Measurements from ENCODE around the gene DCLK1. TPM values are rescaled to one million over a fixed set of nuclear protein-coding genes. Genes with fewer than 3 reads are reported as not detected.
"Not testable (repeated sequence)": the region's sequence is repeated elsewhere in the genome, so short reads cannot be mapped to it uniquely, and the experiment has no call there.

Gene DCLK1
- total RNA-seq, 4 donors from 2014 or later = 4.4 to 102 (median 13.3) TPM

DNA sequence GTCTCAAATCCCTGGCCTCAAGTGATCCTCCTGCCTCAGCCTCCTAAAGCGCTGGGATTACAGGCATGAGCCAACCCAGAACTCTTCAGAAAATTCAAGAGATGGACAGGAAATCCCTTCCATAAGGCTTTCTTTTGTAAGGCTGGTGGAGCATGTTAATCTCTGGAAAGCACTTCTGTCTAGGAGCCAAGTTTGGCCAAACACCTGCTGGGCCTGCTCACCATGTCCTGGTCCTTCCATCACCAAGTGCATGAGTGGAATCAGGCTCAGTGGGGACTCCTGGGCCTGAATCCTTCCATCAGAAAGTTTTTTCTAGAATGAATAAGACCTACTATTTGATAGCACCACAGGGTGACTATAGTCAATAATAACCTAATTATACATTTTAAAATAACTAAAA, 148.0 kb downstream of the DCLK1 start:
- no peaks in the 10 kb centered on the region for H3K9me3 ChIP-seq
- no peaks in the 10 kb centered on the region for H3K36me3 ChIP-seq
- no peaks in the 10 kb centered on the region for H3K27me3 ChIP-seq
- no peak for DNase-seq
- intact Hi-C loops (cut with DNase I; ENCODE audit: low total_unique reads) = no loop called here
- H3K4me1 ChIP-seq = peaks cover 0 to 4% of the 10 kb centered on the region in 2 donors
- no peak overlapping the region for H3K4me3 ChIP-seq
- H3K27ac ChIP-seq = no peak overlapping the region
- TF ChIP-seq POLR2A (IDR thresholded peaks at IDR 0.05) = no peak
- TF ChIP-seq, protein P1, sequence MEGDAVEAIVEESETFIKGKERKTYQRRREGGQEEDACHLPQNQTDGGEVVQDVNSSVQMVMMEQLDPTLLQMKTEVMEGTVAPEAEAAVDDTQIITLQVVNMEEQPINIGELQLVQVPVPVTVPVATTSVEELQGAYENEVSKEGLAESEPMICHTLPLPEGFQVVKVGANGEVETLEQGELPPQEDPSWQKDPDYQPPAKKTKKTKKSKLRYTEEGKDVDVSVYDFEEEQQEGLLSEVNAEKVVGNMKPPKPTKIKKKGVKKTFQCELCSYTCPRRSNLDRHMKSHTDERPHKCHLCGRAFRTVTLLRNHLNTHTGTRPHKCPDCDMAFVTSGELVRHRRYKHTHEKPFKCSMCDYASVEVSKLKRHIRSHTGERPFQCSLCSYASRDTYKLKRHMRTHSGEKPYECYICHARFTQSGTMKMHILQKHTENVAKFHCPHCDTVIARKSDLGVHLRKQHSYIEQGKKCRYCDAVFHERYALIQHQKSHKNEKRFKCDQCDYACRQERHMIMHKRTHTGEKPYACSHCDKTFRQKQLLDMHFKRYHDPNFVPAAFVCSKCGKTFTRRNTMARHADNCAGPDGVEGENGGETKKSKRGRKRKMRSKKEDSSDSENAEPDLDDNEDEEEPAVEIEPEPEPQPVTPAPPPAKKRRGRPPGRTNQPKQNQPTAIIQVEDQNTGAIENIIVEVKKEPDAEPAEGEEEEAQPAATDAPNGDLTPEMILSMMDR (IDR thresholded peaks at IDR 0.05) = no peak

DNA sequence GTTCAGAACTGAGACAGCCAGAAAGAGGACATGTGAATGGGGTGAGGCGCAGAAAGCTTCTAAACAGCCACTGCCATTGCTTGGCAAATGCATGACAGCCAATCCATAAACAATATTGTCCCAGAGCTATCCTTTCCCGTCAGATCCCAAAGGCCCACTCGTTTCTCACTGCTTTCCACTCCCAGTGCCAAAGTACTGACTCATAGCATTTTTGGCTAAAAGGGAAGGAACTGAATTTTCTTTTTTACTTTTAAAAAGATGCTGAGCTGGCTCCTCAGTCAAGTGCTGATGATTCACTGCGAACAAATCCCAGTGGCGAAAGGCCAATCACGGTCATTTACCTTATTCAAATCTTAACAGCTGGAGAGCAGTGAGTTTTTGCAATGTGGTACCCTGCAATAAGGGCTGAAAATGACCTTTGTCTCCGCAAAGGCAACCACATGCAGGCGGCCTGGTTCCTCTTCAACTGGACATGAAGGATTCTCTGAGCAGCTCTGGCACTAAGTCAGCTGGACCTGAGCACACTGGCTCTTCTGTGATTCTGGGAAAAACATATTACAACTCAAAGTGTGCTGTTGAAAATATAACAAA, 151.7 kb downstream of the DCLK1 start:
- TF ChIP-seq, protein P1 (IDR thresholded peaks at IDR 0.05) = no peak
- no peak for TF ChIP-seq POLR2A (IDR thresholded peaks at IDR 0.05)
- H3K27ac ChIP-seq = peak overlapping the region; percentile 77 to 80
- DNase-seq = peak; percentile 83 to 84
- no peak overlapping the region for H3K4me3 ChIP-seq
- no peaks in the 10 kb centered on the region for H3K27me3 ChIP-seq
- peaks cover 0 to 4% of the 10 kb centered on the region in 2 donors for H3K4me1 ChIP-seq
- no peaks in the 10 kb centered on the region for H3K36me3 ChIP-seq
- intact Hi-C loops (cut with DNase I; ENCODE audit: low total_unique reads) = loop anchor here (5.0 kb wide), 1 partner anchor 298 kb away; no protein-coding TSS in a partner anchor
- H3K9me3 ChIP-seq = no peaks in the 10 kb centered on the region

DNA sequence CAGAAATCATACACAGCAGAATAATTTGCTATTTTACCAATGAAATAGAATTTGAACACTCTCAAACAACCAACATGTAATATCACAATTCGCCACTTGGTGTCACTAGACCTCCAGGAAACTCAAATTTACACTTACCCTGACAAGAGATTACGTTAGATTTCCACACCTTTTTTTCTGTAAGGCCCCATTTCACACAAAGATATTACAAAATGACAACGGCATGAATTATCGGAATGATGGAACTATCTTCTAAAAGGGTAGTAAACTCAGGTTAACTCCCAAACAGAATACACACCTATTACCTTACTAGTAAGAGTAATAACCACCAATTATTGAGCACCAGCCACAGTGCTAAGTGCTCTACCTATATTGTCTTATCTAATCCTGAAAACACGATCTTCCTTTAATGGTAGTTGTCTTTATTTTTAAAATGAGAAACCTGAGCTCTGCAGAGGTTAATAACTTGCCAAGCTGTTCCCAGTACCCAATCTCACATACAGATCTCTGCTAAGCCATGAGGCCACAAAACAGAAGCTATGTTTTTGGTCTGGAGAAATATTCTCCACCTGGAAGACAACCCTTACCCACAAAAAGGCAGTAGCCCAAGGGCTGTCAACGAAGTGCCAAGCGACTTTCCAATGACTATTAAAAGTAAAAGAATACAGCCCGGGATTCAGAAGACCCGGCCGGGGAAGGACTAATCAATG, 152.4 kb downstream of the DCLK1 start:
- H3K27ac ChIP-seq = peak overlapping the region; percentile 77 to 80
- no peak overlapping the region for H3K4me3 ChIP-seq
- H3K27me3 ChIP-seq = no peaks in the 10 kb centered on the region
- no peaks in the 10 kb centered on the region for H3K36me3 ChIP-seq
- H3K4me1 ChIP-seq = peaks cover 0 to 4% of the 10 kb centered on the region in 2 donors
- TF ChIP-seq, protein P1 (IDR thresholded peaks at IDR 0.05) = peak; percentile 80 to 90 (median 82)
- no peak for TF ChIP-seq POLR2A (IDR thresholded peaks at IDR 0.05)
- H3K9me3 ChIP-seq = no peaks in the 10 kb centered on the region
- intact Hi-C loops (cut with DNase I; ENCODE audit: low total_unique reads) = loop anchor here (5.0 kb wide), 1 partner anchor 299 kb away; no protein-coding TSS in a partner anchor
- DNase-seq = peak; percentile 31 to 60

DNA sequence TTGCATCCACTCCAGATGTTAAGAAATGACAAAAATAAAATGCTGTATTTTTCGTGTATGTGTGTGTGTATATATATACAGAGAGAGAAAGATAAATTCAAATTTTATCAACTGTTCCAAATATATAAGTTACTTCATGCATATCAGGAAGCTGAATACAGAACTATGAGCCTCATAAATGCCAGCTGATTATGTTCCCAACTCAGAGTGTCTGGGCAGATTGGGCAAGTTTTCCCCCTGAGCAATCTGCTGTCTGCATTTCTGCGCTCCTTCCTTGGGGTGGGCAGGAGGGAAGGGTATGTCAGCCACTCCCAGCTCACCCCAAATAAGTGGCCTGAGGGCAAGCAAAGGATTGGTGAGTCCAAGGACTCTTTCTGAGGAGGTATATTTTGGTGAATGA, 154.1 kb downstream of the DCLK1 start:
- intact Hi-C loops (cut with DNase I; ENCODE audit: low total_unique reads) = loop anchor here (5.0 kb wide), 1 partner anchor 300 kb away; no protein-coding TSS in a partner anchor
- no peaks in the 10 kb centered on the region for H3K9me3 ChIP-seq
- H3K27ac ChIP-seq = no peak overlapping the region
- H3K27me3 ChIP-seq = no peaks in the 10 kb centered on the region
- TF ChIP-seq, protein P1 (IDR thresholded peaks at IDR 0.05) = no peak
- no peak for TF ChIP-seq POLR2A (IDR thresholded peaks at IDR 0.05)
- H3K4me1 ChIP-seq = peaks cover 0 to 4% of the 10 kb centered on the region in 2 donors
- no peaks in the 10 kb centered on the region for H3K36me3 ChIP-seq
- no peak overlapping the region for H3K4me3 ChIP-seq
- DNase-seq = no peak

DNA sequence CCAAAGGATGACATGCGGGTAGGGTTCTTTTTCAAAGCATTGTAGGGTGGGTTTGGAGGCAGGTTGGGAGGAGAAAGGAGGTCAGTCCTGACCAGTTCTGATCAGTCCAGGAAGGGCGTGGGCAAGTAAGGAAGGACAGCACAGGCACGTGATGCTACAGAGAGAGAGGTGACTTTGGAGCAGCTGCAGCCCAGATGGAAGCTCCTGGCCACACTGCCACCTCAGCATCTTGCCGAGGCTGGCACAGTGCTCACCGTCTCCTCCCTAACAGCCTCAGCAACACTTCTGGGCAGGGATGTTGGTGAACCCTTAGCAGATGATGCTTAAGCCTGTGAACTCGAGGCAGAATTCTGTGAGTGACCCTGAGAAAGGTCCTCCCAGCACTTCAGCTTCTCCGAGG, 155.1 kb downstream of the DCLK1 start:
- no peak for TF ChIP-seq POLR2A (IDR thresholded peaks at IDR 0.05)
- TF ChIP-seq, protein P1 (IDR thresholded peaks at IDR 0.05) = no peak
- H3K27ac ChIP-seq = no peak overlapping the region
- no peaks in the 10 kb centered on the region for H3K9me3 ChIP-seq
- H3K27me3 ChIP-seq = no peaks in the 10 kb centered on the region
- H3K36me3 ChIP-seq = no peaks in the 10 kb centered on the region
- intact Hi-C loops (cut with DNase I; ENCODE audit: low total_unique reads) = loop anchor here (5.0 kb wide), 1 partner anchor 301 kb away; no protein-coding TSS in a partner anchor
- DNase-seq = no peak
- H3K4me1 ChIP-seq = peaks cover 0 to 4% of the 10 kb centered on the region in 2 donors
- H3K4me3 ChIP-seq = no peak overlapping the region

DNA sequence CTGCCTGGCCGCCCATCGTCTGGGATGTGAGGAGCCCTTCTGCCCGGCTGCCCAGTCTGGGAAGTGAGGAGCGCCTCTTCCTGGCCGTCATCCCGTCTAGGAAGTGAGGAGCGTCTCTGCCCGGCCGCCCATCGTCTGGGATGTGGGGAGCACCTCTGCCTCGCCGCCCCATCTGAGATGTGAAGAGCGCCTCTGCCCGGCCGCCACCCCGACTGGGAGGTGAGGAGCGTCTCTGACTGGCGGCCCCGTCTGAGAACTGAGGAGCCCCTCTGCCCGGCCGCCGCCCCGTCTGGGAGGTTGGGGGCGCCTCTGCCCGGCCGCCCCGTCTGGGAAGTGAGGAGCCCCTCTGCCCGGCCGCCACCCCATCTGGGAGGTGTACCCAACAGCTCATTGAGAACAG, 164.2 kb downstream of the DCLK1 start:
- DNase-seq; H3K9me3 ChIP-seq; H3K27me3 ChIP-seq; H3K36me3 ChIP-seq; H3K27ac ChIP-seq; intact Hi-C loops (cut with DNase I; ENCODE audit: low total_unique reads); H3K4me3 ChIP-seq; H3K4me1 ChIP-seq: not testable (repeated sequence)

Data from uterus (tissue), 4 donors.